HG03060 (cell line): ENCODE measurements around the gene LRP1B.

ENCODE experiments used
- ATAC-seq: cut with Tn5 transposase; IDR thresholded peaks from one replicate; pipeline ENCODE4 v1.9.1; 2021; ENCODE audit warnings: low read depth, moderate number of reproducible peaks; ENCODE audit not compliant: unreplicated experiment

The LRP1B gene

GRCh38 chr2:142131010-142131669 lies at the start of gene LRP1B:
LRP1B (minus strand) TSS chr2:142131016; CDS start chr2:142130729, 287 bp downstream.
- peak; percentile 48 for ATAC-seq

DNA sequence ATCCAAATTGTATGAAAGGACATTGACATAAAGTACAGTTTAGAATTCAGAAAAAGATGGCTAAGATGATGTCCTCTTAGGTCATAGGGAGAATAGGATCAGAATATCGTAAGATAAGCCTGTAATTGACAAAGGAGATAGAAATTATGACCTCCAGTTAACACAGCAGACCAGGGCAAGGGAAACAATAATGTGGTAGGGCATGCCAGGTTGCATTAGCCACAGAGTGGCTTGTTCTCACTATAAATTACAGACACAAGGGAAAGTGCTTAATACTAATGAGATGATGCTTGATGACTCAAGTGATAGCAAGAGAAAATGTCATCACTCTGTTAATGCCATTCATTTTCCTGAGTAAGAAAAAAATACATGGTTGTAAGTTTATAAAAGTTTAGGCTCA lies 48.9 kb upstream of the LRP1B start:
- ATAC-seq: no peak

DNA sequence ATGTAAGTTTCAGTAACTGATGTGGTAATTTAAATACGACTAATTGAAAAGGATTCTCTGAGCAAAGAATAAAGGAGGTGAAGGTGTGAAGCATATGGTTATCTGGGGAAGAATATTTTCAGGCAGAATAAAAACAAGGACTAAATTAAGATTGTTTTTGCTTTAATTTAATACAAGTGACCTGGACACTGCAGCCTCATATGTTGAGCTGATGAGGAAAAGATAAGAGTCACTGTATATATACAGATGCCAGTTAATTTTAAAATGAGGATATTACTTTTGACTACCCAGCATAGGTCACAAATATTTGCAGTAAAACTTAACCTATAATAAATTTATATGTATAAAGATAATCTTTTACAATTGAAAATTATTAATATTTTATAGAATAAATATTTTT lies 47.8 kb upstream of the LRP1B start:
- ATAC-seq: no peak

DNA sequence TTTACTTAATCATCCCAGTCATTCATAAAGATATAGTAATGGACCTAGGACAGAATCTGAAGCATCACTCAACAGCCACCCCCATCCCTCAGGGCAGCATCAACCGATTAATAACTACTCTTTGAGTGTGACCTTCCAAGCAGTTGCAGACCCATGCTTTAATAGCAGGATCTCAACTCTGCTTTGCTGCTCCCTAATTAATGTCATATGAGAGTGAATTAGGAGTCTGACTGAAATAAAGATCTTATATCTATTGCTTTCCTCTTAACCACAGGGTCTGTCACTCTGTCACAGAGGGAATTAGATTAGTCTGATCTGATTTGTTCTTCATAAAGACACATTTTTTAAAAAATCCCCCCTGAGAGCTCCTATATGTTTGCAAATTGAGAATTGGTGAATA lies 46.1 kb upstream of the LRP1B start:
- ATAC-seq: no peak

GRCh38 chr2:142175813-142176338 lies 45.1 kb upstream of the LRP1B start:
- ATAC-seq: no peak

DNA sequence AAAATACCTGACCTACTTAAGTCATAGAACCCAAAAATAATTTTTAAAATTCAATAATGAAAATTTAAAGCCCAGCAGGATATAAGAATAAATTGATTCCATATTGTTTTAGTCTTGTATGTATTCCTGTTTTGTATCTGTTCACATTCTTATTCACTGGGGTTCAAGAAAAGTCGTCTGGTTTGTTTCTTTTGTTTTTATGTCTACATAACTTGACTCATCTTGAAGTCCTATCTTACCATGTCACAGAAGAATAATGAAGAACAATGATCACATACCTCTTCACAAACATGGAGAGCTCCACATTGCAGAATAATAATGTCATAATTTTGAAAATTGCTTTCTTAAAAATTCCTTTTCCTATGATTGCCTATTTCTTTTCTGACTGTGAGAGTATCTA lies 43.4 kb upstream of the LRP1B start:
- no peak for ATAC-seq

DNA sequence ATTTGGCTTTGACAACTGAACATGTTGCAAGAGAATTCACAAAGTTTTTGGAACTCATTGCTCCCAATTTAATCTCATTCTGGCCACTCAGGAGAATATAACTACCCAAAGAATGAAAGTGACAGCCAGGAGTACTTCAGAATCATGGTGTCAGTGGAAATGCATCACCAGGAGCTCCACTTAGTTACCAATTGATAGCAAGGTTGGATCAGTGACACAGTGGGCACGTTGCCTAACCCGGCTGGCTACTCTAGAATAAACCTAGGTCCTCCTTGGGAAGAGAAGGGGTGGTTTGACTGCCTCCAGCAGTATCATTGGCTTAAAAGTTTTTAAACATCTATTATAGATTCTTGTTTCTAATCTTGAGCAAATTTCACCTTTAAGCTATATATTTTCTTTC lies 40.0 kb upstream of the LRP1B start:
- no peak for ATAC-seq

GRCh38 chr2:142165790-142166189 lies 35.0 kb upstream of the LRP1B start:
- peak; percentile 98 for ATAC-seq

GRCh38 chr2:142153601-142154000 lies 22.8 kb upstream of the LRP1B start:
- no peak for ATAC-seq

GRCh38 chr2:142150453-142150852 lies 19.6 kb upstream of the LRP1B start:
- ATAC-seq: no peak

GRCh38 chr2:142144547-142144946 lies 13.7 kb upstream of the LRP1B start:
- no peak for ATAC-seq

GRCh38 chr2:142142595-142142994 lies 11.8 kb upstream of the LRP1B start:
- no peak for ATAC-seq

GRCh38 chr2:142140434-142140845 lies 9.6 kb upstream of the LRP1B start:
- ATAC-seq: no peak

DNA sequence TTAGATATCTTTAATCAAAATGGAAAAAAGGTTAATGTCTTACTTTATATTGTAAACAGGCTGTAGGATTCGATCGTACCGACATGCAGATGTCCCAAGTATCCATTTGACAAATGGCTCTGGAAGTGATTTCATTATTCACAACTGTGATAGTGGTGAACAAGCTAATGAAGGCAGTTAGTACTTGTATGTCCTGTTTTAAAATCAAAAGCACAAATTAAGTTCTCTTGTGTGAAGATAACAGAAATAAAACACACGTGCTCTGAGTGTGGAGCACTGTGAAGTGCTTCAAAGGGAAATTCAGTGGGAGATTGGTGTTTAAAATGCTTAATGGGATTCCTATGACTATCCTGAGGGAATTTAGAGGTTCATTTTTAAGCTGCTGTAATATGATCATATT lies 8.6 kb upstream of the LRP1B start:
- ATAC-seq: no peak

DNA sequence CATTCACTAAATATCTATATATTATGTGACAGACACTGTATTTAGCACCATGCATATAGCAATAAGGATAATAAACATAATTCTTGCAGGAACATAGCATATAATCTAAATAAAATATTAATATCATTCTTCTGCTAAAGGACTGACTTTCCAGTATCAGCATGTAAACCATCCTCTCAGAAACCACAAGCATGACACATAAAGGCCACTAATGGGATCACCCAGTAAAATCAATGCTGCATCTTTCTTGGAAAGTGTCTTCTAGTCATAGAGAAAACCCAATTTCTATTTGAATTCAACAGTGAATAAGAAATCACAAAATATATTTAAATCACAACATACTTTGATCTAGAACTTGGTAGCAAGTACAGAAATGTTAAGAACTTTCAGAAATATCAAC lies 5.8 kb upstream of the LRP1B start:
- no peak for ATAC-seq

DNA sequence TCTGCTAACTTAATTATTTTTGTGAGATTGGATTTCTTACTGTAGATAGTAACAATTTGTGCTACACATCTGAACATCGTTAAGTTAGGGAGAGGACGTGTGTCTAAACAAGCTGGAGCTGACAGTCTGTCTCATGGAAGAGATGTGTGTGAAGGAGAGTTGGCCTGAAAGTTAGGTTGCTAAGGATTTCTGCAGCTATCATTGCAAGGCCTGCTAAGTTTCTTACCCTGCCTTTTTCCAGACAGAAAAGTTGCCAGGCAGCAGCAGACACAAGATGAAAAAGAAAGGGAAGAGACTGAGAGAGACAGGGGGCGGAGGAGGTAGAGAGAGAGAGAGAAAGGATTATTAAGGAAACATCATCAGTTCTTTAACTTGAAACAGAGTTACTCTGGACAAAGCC lies 4.1 kb upstream of the LRP1B start:
- no peak for ATAC-seq

DNA sequence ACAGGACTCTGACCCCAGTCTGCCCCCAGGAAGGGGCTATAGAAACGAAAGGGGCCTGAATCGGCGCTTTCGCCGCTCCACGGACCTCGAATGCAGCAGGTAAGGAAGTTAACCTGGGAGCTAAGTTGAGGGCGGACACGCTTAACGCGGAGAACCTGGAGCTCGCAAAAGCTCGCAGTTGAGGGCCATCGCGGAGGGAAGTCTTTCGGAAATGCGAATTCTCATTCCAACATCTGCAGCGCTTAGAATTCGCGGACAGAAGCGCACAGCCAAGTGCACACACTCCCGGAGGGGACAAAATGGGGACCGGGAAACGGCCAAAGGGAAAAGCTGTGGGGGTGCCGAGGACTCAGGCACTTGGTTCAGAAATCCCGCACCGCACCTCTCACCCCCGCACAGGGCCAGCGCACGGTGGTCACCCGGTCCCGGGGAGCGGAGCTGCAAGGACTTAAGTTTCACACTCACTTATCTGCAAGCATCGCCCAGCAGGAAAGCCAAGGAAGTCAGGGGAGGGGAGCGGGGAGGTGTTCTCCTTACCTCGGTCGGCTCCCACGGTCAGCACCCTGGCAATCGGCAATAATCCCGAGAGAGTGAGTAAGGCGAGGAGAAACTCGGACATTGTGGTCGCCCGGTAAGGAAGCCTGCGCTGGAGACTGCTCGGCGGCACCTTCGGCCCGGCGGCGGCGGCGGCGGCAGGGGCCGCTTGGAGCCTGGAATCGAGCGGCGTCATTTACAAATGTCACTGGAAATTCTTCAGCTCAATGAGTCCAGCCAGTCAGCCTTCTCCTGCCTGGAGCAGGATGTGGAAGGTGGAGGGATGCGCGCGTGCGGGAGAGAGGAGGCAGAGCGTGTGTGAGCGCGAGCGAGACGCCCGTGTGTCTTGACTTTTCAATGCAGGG lies 456 bp downstream of the LRP1B start:
- ATAC-seq: peak; percentile 4

DNA sequence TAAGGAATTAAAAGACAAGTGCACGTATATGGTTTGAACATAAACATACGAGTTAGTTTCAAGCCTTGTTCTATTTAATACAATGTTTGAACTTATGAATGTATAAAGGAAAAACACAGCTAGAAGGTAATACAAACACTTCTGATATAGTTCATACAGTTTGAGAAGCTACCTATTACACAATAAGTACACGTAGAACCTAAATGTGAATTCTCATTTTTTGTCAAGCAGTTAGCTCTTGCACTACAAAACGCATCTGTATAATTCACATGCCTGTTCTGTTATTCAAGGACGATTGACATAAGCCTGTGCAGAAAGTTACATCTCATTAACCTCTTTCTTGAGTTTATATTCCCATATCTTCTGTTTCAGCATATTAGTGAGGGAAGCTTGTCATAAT lies 2.7 kb downstream of the LRP1B start:
- ATAC-seq: no peak

DNA sequence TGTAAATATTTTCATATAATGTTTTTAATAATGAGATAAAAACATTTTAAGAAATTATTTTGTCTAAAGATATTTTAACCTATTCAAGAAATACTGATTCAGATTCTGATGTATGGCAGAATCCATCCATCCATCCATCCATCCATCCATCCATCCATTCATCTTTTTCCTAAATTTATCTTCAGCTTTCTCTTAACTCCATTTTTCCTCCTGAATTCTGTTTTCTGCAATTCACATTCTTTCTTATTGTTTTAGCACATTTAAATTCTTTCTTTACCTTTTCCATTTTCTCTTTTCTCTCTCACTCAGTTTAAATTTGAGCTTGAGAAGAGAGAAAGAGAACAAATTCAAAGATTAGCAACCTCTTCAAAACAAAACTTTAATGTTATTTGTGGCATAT lies 3.6 kb downstream of the LRP1B start:
- no peak for ATAC-seq

DNA sequence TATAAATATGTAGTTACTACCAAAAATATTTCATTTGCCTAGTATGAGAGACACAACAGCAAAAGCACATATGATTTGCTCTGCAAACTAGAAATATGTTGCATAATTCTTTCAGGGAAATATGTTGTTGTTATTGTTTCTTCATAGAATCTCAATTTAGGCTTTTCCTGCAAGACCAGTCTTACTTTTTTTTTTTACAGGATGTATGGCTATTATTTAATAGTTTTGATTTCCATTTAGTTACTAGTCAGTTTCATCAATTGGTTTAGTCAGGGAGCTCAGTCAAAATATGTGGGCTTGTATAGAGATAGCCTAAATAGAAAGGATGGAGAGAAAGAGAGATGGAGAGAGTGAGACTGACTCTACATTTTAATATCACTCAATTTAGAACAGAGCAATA lies 6.1 kb downstream of the LRP1B start:
- no peak for ATAC-seq

- no peak for ATAC-seq
Observed at GRCh38 chr2:142119347-142119746, 11.5 kb downstream of the LRP1B start.

GRCh38 chr2:142112757-142113221 lies 18.0 kb downstream of the LRP1B start:
- ATAC-seq: no peak
